ENCODE measurements around the gene TMEM169. TPM values are rescaled to one million over a fixed set of nuclear protein-coding genes. Genes with fewer than 3 reads are reported as not detected.

TMEM169 gene
- total and polyA plus RNA-seq, 10 of the 15 experiments (the other 5 are each of a cell fraction or from before 2014, with no cell fraction given) = 0.23 to 3.2 (median 2.3) TPM

- TF ChIP-seq SIN3A (IDR thresholded peaks at IDR 0.05; ENCODE audit: low read depth, low read length) = no peak
- TF ChIP-seq ZSCAN29 (IDR thresholded peaks at IDR 0.05) = no peak
- no peak for TF ChIP-seq ZBTB4 (CRISPR knock-in tag; IDR thresholded peaks at IDR 0.05)
- no peak for TF ChIP-seq BMI1 (IDR thresholded peaks at IDR 0.05; ENCODE audit: borderline replicate concordance)
- no peak for TF ChIP-seq IKZF1 (conservative IDR thresholded peaks at IDR 0.05)
Measured at GRCh38 chr2:216147172-216148131, 65.7 kb downstream of the TMEM169 start (continued).

GRCh38 chr2:216148983-216149382 is 67.3 kb downstream of the TMEM169 start:
- H3K9me3 ChIP-seq (replicated peaks; ENCODE audit: control insufficient read depth, insufficient read depth, low read length) = no peaks in the 10 kb centered on the region
- H3K9ac ChIP-seq (ENCODE audit: control insufficient read depth, insufficient read depth, low read length) = no peak overlapping the region
- in situ Hi-C loops (cut with MboI) = no loop called here
- ChIA-PET POLR2A (interaction anchor here (0.5 to 2.4 kb wide), 2 partner anchors 10 to 129 kb away, joined by 3 to 7 read pairs; no protein-coding TSS in a partner anchor), CTCF (interaction anchor here (0.8 to 1.7 kb wide), 3 partner anchors 8 to 255 kb away, joined by 3 to 5 read pairs (median 3); no protein-coding TSS in a partner anchor), RAD21 (ENCODE audit: unreplicated experiment) (no interaction called here), SMC1A (ENCODE audit: uncharacterized antibody, unreplicated experiment) (interaction anchor here (0.6 to 2.8 kb wide), 6 partner anchors 9 to 38 kb away, joined by 3 to 8 read pairs (median 4); no protein-coding TSS in a partner anchor)
- DNase-seq (ENCODE audit: low read depth, low spot score) (no peak), FAIRE-seq (no peak), ATAC-seq (no peak)
- H2AFZ ChIP-seq (ENCODE audit: control insufficient read depth, low read depth, low read length) = no peak overlapping the region
- H3K79me2 ChIP-seq (ENCODE audit: control insufficient read depth, insufficient read depth, low read length) = peaks cover 10% of the 10 kb centered on the region
- H3K4me3 ChIP-seq = no peak overlapping the region
- peaks cover 14 to 69% of the 10 kb centered on the region in 2 experiments for H3K36me3 ChIP-seq (ENCODE audit: control insufficient read depth in 2 of 2, insufficient read depth in 2 of 2, low read length in 1 of 2)
- H3K4me2 ChIP-seq (ENCODE audit: control insufficient read depth, insufficient read depth) = no peak overlapping the region
- no peak overlapping the region for H3K27ac ChIP-seq (ENCODE audit: control insufficient read depth, insufficient read depth)
- H3K27me3 ChIP-seq (replicated peaks in 1 of 2; ENCODE audit: control insufficient read depth in 2 of 2, insufficient read depth in 2 of 2, low read length in 1 of 2) = no peaks in the 10 kb centered on the region
- no TSS peak for BruUV-seq (replicated peaks)
- WGBS (ENCODE audit: insufficient coverage, insufficient replicate concordance, low lambda C conversion rate, missing lambda C conversion rate) = 95% methylated on average over 4 of the region's 4 CpGs
- intact Hi-C loops (cut with micrococcal nuclease; ENCODE audit: unreplicated experiment) = no loop called here
- no peaks in the 10 kb centered on the region for H3K4me1 ChIP-seq (ENCODE audit: control insufficient read depth, insufficient read depth, low read length)
- H4K20me1 ChIP-seq (ENCODE audit: control insufficient read depth, insufficient read depth) = no peaks in the 10 kb centered on the region
- TF ChIP-seq, protein P1, sequence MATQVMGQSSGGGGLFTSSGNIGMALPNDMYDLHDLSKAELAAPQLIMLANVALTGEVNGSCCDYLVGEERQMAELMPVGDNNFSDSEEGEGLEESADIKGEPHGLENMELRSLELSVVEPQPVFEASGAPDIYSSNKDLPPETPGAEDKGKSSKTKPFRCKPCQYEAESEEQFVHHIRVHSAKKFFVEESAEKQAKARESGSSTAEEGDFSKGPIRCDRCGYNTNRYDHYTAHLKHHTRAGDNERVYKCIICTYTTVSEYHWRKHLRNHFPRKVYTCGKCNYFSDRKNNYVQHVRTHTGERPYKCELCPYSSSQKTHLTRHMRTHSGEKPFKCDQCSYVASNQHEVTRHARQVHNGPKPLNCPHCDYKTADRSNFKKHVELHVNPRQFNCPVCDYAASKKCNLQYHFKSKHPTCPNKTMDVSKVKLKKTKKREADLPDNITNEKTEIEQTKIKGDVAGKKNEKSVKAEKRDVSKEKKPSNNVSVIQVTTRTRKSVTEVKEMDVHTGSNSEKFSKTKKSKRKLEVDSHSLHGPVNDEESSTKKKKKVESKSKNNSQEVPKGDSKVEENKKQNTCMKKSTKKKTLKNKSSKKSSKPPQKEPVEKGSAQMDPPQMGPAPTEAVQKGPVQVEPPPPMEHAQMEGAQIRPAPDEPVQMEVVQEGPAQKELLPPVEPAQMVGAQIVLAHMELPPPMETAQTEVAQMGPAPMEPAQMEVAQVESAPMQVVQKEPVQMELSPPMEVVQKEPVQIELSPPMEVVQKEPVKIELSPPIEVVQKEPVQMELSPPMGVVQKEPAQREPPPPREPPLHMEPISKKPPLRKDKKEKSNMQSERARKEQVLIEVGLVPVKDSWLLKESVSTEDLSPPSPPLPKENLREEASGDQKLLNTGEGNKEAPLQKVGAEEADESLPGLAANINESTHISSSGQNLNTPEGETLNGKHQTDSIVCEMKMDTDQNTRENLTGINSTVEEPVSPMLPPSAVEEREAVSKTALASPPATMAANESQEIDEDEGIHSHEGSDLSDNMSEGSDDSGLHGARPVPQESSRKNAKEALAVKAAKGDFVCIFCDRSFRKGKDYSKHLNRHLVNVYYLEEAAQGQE (IDR thresholded peaks at IDR 0.05; ENCODE audit: low read depth, low read length) = no peak
- TF ChIP-seq NR2C2 (IDR thresholded peaks at IDR 0.05; ENCODE audit: borderline replicate concordance, control insufficient read depth, insufficient read length, low read depth) = no peak
- TF ChIP-seq CREM (IDR thresholded peaks at IDR 0.05; ENCODE audit: low read depth) = no peak
- TF ChIP-seq, protein P2, sequence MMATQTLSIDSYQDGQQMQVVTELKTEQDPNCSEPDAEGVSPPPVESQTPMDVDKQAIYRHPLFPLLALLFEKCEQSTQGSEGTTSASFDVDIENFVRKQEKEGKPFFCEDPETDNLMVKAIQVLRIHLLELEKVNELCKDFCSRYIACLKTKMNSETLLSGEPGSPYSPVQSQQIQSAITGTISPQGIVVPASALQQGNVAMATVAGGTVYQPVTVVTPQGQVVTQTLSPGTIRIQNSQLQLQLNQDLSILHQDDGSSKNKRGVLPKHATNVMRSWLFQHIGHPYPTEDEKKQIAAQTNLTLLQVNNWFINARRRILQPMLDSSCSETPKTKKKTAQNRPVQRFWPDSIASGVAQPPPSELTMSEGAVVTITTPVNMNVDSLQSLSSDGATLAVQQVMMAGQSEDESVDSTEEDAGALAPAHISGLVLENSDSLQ (IDR thresholded peaks at IDR 0.05) = no peak
- no peak for TF ChIP-seq SMC3 (IDR thresholded peaks at IDR 0.05; ENCODE audit: borderline replicate concordance, low read length)
- TF ChIP-seq NR2C1 (IDR thresholded peaks at IDR 0.05) = no peak
- no peak for TF ChIP-seq EED (IDR thresholded peaks at IDR 0.05; ENCODE audit: low read depth)
- no peak for TF ChIP-seq SMAD5 (IDR thresholded peaks at IDR 0.05; ENCODE audit: low read depth)
- no peak for TF ChIP-seq STAT3 (IDR thresholded peaks at IDR 0.05; ENCODE audit: low read depth, low read length)
